K562 (cell line): ENCODE results near the gene HMBS. TPM values are rescaled to one million over a fixed set of nuclear protein-coding genes. Genes with fewer than 3 reads are reported as not detected.
A peak's percentile ranks its signal among the peaks of the same experiment; 100 is the strongest.

ENCODE experiments used
- CC2D1A ChIP-seq: fragments of 450-650 bp; IDR thresholded peaks from 2 replicates; pipeline ENCODE4 v1.6.1; 2017; ENCODE audit warnings: mild to moderate bottlenecking
- E2F8 ChIP-seq: fragments of 450-650 bp; IDR thresholded peaks from 2 replicates; pipeline ENCODE4 v1.7.1; 2018; ENCODE audit warnings: mild to moderate bottlenecking, low read depth; ENCODE audit not compliant: partially characterized antibody
- KLF16 ChIP-seq: IDR thresholded peaks from 2 replicates; pipeline ENCODE4 v1.6.1; 2016; ENCODE audit warnings: antibody characterized with exemption
- OTX1 ChIP-seq: fragments of 450-650 bp; formaldehyde crosslinking; IDR thresholded peaks from 2 replicates; pipeline ENCODE4 v1.4.0; 2022; ENCODE audit warnings: mild to moderate bottlenecking
- RFX7 ChIP-seq: fragments of 250-450 bp; sonication (Bioruptor Pico); IDR thresholded peaks from 2 replicates; pipeline ENCODE4 v1.5.1; 2021; ENCODE audit warnings: mild to moderate bottlenecking
- SP1 ChIP-seq: sonication (generic); formaldehyde crosslinking; IDR thresholded peaks from 2 replicates; pipeline ENCODE4 v1.8.1; 2022; ENCODE audit warnings: mild to moderate bottlenecking, missing genetic modification reagents
- SRSF1 ChIP-seq: fragments of 200-400 bp; formaldehyde crosslinking; IDR thresholded peaks from 2 replicates; pipeline ENCODE4 v1.6.1; 2017; ENCODE audit warnings: mild to moderate bottlenecking, low read depth, low read length, moderate library complexity
- SRSF3 ChIP-seq: fragments of 200-400 bp; formaldehyde crosslinking; IDR thresholded peaks from 2 replicates; pipeline ENCODE4 v1.6.1; 2016; ENCODE audit warnings: mild to moderate bottlenecking, low read length, moderate library complexity; ENCODE audit not compliant: insufficient read depth
- ZNF197 ChIP-seq: fragments of 200-800 bp; sonication (Bioruptor generic); IDR thresholded peaks from 2 replicates; pipeline ENCODE4 v1.6.1; 2016; ENCODE audit warnings: low read depth, missing genetic modification characterization, missing compliant biosample characterization
- ZNF263 ChIP-seq: sonication (generic); formaldehyde crosslinking; IDR thresholded peaks from 2 replicates; pipeline ENCODE4 v1.8.0; 2022; ENCODE audit warnings: mild to moderate bottlenecking, missing genetic modification reagents, borderline replicate concordance
- ZNF764 ChIP-seq: fragments of 250-450 bp; sonication (Bioruptor Pico); IDR thresholded peaks from 2 replicates; pipeline ENCODE4 v1.4.0; 2020; ENCODE audit warnings: low read depth, mild to moderate bottlenecking, moderate library complexity
- ZNF778 ChIP-seq: fragments of 450-650 bp; formaldehyde crosslinking; IDR thresholded peaks from 2 replicates; pipeline ENCODE4 v1.4.0; 2020; ENCODE audit warnings: mild to moderate bottlenecking, moderate library complexity
- polyA plus RNA-seq, 8 experiments: library from polyadenylated mRNA; depleted of rRNA in 4 of 8; stranded (reverse) in 5 of 8; unstranded in 3 of 8; fragments of >200 nt; fragmentation: Nextera tagmentation in 2 of 8; fragmentation: Illumina TruSeq in 1 of 8; extraction: Ambion mirVana in 2 of 8; extraction: Trizol in 1 of 8; gene quantifications; 2 replicates each; pipeline versions ENCODE4 v1.2.1 to v1.2.3, GENCODE V29; 2011 to 2014; ENCODE audit warnings: inconsistent platforms in 1 of 8, missing spikeins in 1 of 8
- total RNA-seq, 7 experiments: library from RNA; depleted of rRNA in 6 of 7; stranded (reverse); fragments of >200 nt in 6 of 7; fragmentation: Illumina TruSeq in 2 of 7; extraction: Trizol in 2 of 7; gene quantifications; 2 replicates each; pipeline versions ENCODE4 v1.2.1 to v1.2.3, GENCODE V29; 2011 to 2021; ENCODE audit warnings: low replicate concordance in 1 of 7
- TF ChIP-seq, protein P1 (sequence below): fragments of 450-650 bp; IDR thresholded peaks from 2 replicates; pipeline ENCODE4 v1.6.1; 2018; ENCODE audit warnings: mild to moderate bottlenecking, low read depth; ENCODE audit not compliant: partially characterized antibody
- TF ChIP-seq, protein P2 (sequence below): fragments of 250-450 bp; sonication (Bioruptor Pico); IDR thresholded peaks from 2 replicates; pipeline ENCODE4 v1.5.0; 2022; ENCODE audit warnings: mild to moderate bottlenecking

The HMBS gene
- total and polyA plus RNA-seq, 9 of the 15 experiments (the other 6 are each of a cell fraction or from before 2014, with no cell fraction given), result 56.9 to 385 (median 286) TPM

DNA sequence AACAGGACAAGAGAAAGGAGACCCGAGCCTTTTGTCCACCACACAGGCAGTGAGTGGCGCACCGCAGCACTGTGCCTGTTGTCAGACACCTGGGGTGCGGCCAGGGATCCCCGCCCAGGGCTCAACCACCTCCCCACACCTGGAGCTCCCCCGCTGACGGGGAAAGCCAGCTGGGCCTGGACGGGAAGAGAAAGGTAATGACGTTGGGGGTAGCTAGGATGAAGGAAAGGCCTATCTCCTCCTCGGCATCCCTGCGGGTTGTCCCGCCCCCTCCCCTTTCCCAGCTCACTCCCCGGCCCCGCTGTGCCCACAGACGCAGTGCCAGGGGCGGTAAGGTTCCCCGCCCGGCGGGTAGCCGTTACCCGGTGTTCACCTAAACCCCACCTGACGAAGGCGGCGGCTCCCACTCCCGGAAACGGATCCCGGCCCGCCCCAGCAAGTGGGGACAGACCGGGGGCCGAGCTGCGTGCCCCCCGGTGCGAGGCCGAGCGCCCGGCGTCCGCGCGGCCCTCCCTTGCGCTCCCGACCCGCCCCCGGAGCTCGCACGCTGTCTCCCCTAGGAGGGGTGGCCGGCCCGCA lies 28.2 kb upstream of the HMBS start (continued):
- TF ChIP-seq E2F8 (no peak), RFX7 (CRISPR knock-in tag) (no peak), SP1 (CRISPR knock-in tag) (peak; percentile 50; the same call in 1 of the 2 replicates), ZNF197 (CRISPR knock-in tag) (no peak), ZNF778 (no peak), CC2D1A (no peak), OTX1 (CRISPR knock-in tag) (no peak), SRSF1 (no peak), KLF16 (no peak), SRSF3 (peak; percentile 94; the same call in 1 of the 2 replicates), ZNF764 (CRISPR knock-in tag) (no peak), ZNF263 (CRISPR knock-in tag) (0 out of 2 replicates have a peak, but pooled peaks have one; percentile 23)
- TF ChIP-seq, protein P1, sequence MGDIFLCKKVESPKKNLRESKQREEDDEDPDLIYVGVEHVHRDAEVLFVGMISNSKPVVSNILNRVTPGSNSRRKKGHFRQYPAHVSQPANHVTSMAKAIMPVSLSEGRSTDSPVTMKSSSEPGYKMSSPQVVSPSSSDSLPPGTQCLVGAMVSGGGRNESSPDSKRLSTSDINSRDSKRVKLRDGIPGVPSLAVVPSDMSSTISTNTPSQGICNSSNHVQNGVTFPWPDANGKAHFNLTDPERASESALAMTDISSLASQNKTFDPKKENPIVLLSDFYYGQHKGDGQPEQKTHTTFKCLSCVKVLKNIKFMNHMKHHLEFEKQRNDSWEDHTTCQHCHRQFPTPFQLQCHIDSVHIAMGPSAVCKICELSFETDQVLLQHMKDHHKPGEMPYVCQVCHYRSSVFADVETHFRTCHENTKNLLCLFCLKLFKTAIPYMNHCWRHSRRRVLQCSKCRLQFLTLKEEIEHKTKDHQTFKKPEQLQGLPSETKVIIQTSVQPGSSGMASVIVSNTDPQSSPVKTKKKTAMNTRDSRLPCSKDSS, result no peak
- TF ChIP-seq, protein P2, sequence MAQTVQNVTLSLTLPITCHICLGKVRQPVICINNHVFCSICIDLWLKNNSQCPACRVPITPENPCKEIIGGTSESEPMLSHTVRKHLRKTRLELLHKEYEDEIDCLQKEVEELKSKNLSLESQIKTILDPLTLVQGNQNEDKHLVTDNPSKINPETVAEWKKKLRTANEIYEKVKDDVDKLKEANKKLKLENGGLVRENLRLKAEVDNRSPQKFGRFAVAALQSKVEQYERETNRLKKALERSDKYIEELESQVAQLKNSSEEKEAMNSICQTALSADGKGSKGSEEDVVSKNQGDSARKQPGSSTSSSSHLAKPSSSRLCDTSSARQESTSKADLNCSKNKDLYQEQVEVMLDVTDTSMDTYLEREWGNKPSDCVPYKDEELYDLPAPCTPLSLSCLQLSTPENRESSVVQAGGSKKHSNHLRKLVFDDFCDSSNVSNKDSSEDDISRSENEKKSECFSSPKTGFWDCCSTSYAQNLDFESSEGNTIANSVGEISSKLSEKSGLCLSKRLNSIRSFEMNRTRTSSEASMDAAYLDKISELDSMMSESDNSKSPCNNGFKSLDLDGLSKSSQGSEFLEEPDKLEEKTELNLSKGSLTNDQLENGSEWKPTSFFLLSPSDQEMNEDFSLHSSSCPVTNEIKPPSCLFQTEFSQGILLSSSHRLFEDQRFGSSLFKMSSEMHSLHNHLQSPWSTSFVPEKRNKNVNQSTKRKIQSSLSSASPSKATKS (CRISPR knock-in tag), result no peak
